ACC112 (cell line): ENCODE measurements around the gene ARHGAP23.

Experiments
- H2AFZ ChIP-seq: fragments of 200-600 bp; sonication (generic); one replicate; pipeline ENCODE4 v1.6.0; 2017; ENCODE audit warnings: antibody characterized with exemption, low read length; ENCODE audit not compliant: unreplicated experiment
- H3K27ac ChIP-seq: fragments of 200-600 bp; sonication (generic); 2 replicates; pipeline ENCODE4 v1.5.1; 2014; ENCODE audit warnings: low read depth, mild to moderate bottlenecking, antibody characterized with exemption, low read length, moderate library complexity
- H3K27me3 ChIP-seq: fragments of 200-600 bp; sonication (generic); 2 replicates; pipeline ENCODE4 v1.6.1; 2014; ENCODE audit warnings: mild to moderate bottlenecking, antibody characterized with exemption, low read length, moderate library complexity, mixed read lengths; ENCODE audit not compliant: insufficient read depth
- H3K36me3 ChIP-seq: fragments of 200-600 bp; sonication (generic); 2 replicates; pipeline ENCODE4 v1.6.1; 2016; ENCODE audit warnings: mild to moderate bottlenecking, antibody characterized with exemption, low read length, moderate library complexity, mixed read lengths; ENCODE audit not compliant: insufficient read depth
- H3K4me1 ChIP-seq: fragments of 200-600 bp; sonication (generic); one replicate; pipeline ENCODE4 v1.6.1; 2016; ENCODE audit warnings: low read length, mixed read lengths; ENCODE audit not compliant: insufficient read depth, unreplicated experiment, control insufficient read depth
- H3K4me3 ChIP-seq: fragments of 200-600 bp; sonication (generic); 2 replicates; pipeline ENCODE4 v1.5.1; 2014; ENCODE audit warnings: mild to moderate bottlenecking, low read depth, low read length
- H3K79me2 ChIP-seq: fragments of 200-600 bp; sonication (generic); one replicate; pipeline ENCODE4 v1.6.0; 2016; ENCODE audit warnings: low read length; ENCODE audit not compliant: control insufficient read depth, unreplicated experiment, insufficient read depth

Gene ARHGAP23

DNA sequence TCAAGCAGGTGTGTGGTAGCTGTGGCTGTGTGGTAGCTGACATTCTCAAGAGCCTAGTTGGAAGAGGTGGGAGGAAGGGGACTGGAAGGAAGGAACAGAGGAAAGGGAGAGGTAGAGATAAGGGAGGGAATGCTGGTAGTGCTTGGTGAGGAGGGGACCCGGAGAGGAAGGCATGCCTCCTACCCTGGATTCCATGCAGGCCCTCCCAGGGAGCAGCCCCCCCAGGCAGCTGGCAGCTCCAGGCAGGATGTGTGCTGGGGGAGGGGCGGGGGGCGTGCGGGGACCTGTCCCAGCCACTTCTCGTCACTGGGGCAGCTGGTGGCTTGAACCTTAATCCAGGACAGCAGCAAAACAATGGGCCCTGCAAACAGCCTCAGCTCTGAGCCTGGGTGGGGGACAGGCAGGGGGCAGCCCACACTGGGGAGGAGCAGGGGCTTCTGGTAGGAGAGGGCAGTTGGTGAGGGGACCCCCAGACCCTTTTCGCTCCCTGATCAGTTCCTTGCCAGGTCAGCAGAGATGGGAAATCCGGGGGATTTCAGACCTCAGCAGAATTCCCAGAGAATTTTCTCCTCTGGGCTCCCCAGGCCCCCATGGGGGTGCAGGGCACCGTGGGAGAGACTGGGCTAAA, 27.1 kb downstream of the ARHGAP23 start:
- Histone ChIP-seq H3K27me3 (no peaks in the 10 kb centered on the region), H3K79me2 (peaks cover 72% of the 10 kb centered on the region)

DNA sequence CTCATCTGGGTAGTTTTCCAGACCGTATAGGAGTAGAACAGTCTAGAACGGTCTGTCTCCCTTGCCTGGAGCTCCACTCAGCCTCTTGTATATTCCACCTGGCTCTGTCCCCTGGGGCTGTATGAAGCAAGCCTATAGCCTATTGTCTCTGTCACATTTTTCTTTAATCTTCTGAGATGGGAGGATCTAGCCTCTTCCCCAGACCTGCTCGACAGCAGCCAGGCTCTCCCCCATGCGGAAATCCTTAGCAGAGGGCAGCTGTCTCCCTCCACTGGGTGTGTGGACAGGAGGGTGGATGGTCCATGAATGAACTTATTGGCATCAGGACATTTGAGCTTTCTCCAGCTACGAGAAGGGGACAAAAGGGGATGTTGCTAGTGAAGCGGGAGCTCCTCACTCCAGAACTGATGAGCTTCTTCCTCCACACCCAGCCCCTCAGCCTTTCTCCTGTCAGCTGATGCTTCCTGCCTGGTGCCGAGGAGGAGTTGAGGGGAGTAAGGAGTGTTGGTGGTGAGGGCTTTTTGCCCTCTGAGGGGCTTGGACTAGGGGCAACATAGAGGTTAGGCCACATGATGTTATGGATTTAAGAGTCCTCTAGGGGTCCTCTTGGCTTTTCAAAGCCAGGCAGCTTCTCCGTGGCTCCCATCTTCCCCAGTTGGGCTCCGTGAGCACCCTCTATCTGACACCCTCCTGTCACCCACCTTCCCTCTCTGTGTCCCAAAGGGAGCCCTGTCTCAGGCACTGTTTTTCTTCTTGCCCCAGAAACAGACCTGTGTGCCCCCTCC, 28.0 kb downstream of the ARHGAP23 start:
- Histone ChIP-seq H3K27ac (no peak overlapping the region), H3K36me3 (no peaks in the 10 kb centered on the region), H3K27me3 (no peaks in the 10 kb centered on the region)

More for the DNA sequence above, 27.1 kb downstream of the ARHGAP23 start:
- Histone ChIP-seq H2AFZ (no peak overlapping the region), H3K4me3 (peak overlapping the region; percentile 86), H3K36me3 (no peaks in the 10 kb centered on the region), H3K27ac (no peak overlapping the region), H3K4me1 (peaks cover 48% of the 10 kb centered on the region)

DNA sequence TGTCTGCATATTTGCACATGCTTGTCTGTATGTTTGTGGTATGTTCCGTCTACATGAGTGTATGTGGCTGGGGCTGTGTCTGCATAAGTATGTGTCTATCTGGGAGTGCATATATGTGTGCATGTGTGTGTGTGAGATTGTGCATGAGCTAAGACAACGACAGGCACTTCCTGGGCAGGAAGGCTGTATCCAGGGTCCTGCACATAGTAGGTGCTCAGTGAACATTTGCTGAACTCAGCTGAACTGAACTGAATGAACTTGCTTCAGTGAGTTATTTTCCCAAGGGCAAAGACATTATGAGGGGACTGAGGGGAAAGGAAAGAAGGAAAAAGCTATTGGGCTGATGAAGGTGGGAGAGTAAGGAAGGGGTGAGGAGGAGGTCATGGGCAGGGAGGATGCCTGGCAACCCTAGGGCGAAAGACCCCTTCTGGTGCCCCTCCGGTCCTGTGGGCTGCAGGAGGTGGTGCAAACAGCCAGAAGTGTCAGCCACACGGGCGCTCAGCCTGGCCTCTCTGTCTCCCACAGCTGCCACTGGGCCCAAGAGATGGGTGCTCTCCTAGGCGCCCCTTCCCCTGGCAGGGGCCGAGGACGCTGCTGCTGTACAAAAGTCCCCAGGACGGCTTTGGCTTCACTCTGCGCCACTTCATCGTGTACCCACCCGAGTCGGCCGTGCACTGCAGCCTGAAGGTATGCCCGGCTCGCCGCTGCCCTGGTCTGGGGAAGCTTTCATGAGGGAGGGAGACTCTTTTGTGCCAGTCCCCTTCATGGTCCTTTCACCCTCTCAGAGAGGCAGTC, 29.5 kb downstream of the ARHGAP23 start:
- H2AFZ ChIP-seq: no peak overlapping the region
- H3K27ac ChIP-seq: no peak overlapping the region
- peaks cover 27% of the 10 kb centered on the region for H3K4me1 ChIP-seq
- peaks cover 58% of the 10 kb centered on the region for H3K79me2 ChIP-seq
- no peak overlapping the region for H3K4me3 ChIP-seq
- no peaks in the 10 kb centered on the region for H3K27me3 ChIP-seq
- H3K36me3 ChIP-seq: peaks cover 2% of the 10 kb centered on the region; the same call in 1 of the 2 replicates

More for the DNA sequence above, 28.0 kb downstream of the ARHGAP23 start:
- no peak overlapping the region for H2AFZ ChIP-seq
- H3K4me1 ChIP-seq: peaks cover 40% of the 10 kb centered on the region
- H3K79me2 ChIP-seq: peaks cover 67% of the 10 kb centered on the region
- H3K4me3 ChIP-seq: no peak overlapping the region

DNA sequence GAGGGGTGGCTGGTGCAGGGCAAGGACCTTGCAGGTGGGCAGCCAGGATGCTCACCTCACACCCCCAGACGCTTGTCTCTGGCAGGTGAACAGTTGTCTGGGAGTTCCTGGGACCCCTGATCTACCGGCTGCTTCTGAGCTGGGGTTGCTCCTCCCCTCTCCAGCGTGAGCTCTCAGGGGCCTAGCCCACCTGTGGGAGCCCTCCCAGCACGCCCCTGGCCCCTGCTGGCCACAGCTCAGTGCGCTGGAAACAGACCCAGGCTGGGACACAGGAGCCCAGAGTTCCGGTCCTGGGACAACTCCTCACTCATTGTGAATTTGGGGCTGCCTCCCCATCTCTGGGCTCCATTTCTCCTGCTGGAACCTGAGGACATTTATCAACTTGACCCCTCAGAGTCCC, 30.3 kb downstream of the ARHGAP23 start:
- Histone ChIP-seq H3K4me1 (peaks cover 29% of the 10 kb centered on the region), H2AFZ (no peak overlapping the region), H3K27me3 (no peaks in the 10 kb centered on the region), H3K4me3 (no peak overlapping the region), H3K36me3 (peaks cover 3% of the 10 kb centered on the region; the same call in 1 of the 2 replicates), H3K79me2 (peaks cover 58% of the 10 kb centered on the region), H3K27ac (no peak overlapping the region)

DNA sequence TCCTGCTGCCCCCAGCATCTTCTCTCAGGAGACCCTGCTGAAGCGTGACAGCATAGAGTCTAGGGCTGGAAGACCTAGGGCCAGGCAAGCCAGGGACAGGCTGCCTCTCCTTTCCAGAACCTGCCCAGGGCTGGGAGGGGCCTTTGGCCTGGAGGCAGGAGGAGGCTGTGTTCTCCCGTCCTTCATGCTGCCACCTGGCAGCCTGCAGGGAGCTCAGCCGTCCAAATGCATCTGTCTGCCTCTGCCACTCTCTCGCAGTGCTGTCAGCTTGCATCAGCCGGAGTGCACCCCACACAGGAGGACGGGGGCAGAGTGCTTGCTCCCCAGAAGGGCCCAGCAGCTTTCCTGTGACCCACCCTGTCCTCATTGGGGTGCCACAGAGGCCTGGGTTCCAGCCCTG, 31.3 kb downstream of the ARHGAP23 start:
- Histone ChIP-seq H3K79me2 (peaks cover 52% of the 10 kb centered on the region), H3K4me3 (no peak overlapping the region), H3K27me3 (no peaks in the 10 kb centered on the region), H3K4me1 (peaks cover 39% of the 10 kb centered on the region), H3K36me3 (peaks cover 3% of the 10 kb centered on the region; the same call in 1 of the 2 replicates), H3K27ac (no peak overlapping the region), H2AFZ (no peak overlapping the region)

DNA sequence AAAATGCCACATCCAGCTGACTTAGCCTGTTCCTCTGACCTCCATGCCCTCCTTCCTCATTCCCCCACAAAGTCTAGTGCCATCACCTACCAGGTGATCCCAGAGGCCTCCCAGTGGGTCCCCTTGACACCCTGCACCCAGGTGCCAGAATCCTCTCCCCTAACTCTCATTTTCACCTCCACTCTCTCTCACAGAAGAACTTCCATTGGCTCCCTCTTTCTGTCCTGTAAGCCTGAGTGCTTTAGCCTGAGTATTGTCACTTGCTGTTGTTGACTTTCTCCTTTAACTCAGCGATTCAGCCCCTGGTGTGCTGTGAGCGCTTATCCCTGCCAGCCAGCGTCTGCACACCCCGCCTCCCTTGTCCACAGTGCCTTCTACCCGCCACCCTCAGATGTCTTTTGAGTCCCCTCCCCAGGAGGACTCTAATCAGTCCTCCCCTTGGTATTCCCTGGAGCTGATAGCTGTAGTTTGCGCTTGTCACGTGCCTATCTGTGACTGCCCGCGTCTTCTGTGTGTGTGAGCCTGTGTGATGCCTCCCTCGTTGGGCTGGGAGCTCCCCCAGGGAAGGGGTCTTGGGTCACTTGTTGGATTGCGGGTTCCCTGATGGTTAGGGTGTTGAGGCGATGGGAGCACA, 31.9 kb downstream of the ARHGAP23 start:
- Histone ChIP-seq H3K27ac (no peak overlapping the region), H3K36me3 (peaks cover 3% of the 10 kb centered on the region; the same call in 1 of the 2 replicates), H3K4me3 (no peak overlapping the region), H3K27me3 (no peaks in the 10 kb centered on the region), H3K79me2 (peaks cover 46% of the 10 kb centered on the region), H2AFZ (no peak overlapping the region), H3K4me1 (peaks cover 36% of the 10 kb centered on the region)

DNA sequence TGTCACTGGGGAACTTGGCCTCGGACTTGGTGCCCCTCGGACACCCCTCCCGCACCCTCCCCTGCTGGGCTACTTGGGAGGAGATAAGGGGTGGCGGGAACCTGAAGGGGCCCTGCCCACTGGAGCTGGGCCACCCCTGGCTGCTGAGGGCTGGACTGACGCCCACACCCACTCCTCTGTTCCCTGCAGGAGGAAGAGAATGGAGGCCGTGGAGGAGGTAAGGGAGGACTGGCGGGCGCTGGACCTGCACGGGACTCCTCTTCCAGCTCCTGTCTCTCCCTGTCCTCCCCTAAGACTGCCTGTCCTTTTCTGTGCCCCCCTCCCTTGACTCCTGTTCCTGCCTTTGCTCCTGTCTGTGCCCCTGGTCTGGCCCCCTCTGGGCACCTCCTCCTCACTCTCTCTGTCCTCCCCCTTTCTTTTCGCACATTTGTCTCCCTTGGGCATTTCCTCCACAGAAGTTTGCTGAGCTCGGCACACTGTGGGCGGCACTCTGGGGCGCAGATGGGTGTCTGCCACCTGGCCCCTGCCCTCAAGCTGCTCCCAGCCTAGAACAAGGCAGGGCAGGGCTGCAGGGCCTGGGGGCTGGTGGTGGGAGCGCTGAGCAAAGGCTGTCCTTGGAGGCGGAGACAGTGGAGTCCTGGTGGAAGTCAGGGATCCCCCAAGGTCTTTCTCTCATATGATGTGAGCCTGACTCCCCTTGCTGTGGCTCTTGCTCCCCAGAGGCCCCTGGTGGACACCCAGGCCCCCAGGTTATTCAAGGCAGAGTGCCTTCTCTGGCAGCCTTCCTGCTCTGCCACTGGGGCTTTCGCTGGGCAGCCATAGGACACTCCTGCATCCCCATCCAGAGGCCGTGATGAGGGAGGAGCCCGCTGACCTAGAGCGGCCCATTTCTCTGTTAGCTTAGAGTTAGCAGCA, 32.7 kb downstream of the ARHGAP23 start:
- Histone ChIP-seq H3K27me3 (no peaks in the 10 kb centered on the region), H3K36me3 (peaks cover 3% of the 10 kb centered on the region; the same call in 1 of the 2 replicates), H3K4me3 (no peak overlapping the region), H3K79me2 (peaks cover 44% of the 10 kb centered on the region), H2AFZ (no peak overlapping the region), H3K4me1 (peaks cover 36% of the 10 kb centered on the region), H3K27ac (no peak overlapping the region)

DNA sequence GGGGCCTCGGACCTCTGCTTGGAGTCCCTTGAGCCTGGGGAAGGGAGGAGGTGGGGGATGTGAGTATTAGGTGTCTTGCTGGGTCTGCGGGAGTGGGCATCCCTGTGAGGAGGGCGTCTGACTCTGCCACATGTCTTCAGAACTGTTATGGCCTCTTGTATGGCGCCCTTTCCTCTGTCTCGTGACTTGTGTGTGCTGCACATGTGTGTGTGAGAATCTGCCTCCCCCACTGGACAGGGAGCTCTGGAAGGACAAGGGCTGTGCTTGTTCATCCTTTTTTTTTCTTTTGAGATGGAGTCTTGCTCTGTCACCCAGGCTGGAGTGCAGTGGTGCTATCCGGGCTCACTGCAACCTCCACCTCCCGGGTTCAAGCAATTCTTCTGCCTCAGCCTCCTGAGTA, 33.4 kb downstream of the ARHGAP23 start:
- no peaks in the 10 kb centered on the region for H3K27me3 ChIP-seq
- H3K4me3 ChIP-seq: no peak overlapping the region
- H3K36me3 ChIP-seq: peaks cover 8% of the 10 kb centered on the region; the same call in 1 of the 2 replicates
- peaks cover 44% of the 10 kb centered on the region for H3K79me2 ChIP-seq
- H2AFZ ChIP-seq: no peak overlapping the region
- peaks cover 31% of the 10 kb centered on the region for H3K4me1 ChIP-seq
- no peak overlapping the region for H3K27ac ChIP-seq

DNA sequence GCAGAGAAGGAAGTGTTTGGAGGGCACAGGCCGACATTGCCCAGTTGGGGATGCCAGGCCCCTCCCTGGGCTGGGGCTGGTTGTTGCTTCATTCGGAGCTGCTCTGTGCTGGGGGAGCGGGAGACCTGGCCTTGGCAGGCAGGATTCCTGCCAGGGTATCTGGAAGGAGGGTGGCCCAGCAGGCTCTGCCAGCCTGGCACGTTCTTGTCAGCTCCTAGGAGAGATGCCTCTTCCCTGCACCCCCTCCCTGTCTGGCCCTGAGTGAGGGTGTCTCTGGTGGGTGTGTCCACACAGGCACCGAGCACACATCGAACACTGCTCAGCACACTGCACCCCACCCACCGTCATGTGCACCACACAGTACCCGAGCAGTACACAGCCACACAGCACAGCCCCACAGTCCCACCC, 35.2 kb downstream of the ARHGAP23 start:
- peaks cover 42% of the 10 kb centered on the region for H3K79me2 ChIP-seq

More for the DNA sequence above, 35.2 kb downstream of the ARHGAP23 start:
- peaks cover 41% of the 10 kb centered on the region for H3K4me1 ChIP-seq
- no peak overlapping the region for H3K4me3 ChIP-seq
- no peaks in the 10 kb centered on the region for H3K27me3 ChIP-seq
- no peak overlapping the region for H2AFZ ChIP-seq
- peak overlapping the region; percentile 98; the same call in 1 of the 2 replicates for H3K27ac ChIP-seq
- peaks cover 20% of the 10 kb centered on the region; the same call in 1 of the 2 replicates for H3K36me3 ChIP-seq
